ENCODE results near the gene MAGED4B.
"Not testable (repeated sequence)": the region's sequence is repeated elsewhere in the genome, so short reads cannot be mapped to it uniquely, and the experiment has no call there.

Gene MAGED4B, protein sequence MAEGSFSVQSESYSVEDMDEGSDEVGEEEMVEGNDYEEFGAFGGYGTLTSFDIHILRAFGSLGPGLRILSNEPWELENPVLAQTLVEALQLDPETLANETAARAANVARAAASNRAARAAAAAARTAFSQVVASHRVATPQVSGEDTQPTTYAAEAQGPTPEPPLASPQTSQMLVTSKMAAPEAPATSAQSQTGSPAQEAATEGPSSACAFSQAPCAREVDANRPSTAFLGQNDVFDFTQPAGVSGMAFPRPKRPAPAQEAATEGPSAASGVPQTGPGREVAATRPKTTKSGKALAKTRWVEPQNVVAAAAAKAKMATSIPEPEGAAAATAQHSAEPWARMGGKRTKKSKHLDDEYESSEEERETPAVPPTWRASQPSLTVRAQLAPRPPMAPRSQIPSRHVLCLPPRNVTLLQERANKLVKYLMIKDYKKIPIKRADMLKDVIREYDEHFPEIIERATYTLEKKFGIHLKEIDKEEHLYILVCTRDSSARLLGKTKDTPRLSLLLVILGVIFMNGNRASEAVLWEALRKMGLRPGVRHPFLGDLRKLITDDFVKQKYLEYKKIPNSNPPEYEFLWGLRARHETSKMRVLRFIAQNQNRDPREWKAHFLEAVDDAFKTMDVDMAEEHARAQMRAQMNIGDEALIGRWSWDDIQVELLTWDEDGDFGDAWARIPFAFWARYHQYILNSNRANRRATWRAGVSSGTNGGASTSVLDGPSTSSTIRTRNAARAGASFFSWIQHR

DNA sequence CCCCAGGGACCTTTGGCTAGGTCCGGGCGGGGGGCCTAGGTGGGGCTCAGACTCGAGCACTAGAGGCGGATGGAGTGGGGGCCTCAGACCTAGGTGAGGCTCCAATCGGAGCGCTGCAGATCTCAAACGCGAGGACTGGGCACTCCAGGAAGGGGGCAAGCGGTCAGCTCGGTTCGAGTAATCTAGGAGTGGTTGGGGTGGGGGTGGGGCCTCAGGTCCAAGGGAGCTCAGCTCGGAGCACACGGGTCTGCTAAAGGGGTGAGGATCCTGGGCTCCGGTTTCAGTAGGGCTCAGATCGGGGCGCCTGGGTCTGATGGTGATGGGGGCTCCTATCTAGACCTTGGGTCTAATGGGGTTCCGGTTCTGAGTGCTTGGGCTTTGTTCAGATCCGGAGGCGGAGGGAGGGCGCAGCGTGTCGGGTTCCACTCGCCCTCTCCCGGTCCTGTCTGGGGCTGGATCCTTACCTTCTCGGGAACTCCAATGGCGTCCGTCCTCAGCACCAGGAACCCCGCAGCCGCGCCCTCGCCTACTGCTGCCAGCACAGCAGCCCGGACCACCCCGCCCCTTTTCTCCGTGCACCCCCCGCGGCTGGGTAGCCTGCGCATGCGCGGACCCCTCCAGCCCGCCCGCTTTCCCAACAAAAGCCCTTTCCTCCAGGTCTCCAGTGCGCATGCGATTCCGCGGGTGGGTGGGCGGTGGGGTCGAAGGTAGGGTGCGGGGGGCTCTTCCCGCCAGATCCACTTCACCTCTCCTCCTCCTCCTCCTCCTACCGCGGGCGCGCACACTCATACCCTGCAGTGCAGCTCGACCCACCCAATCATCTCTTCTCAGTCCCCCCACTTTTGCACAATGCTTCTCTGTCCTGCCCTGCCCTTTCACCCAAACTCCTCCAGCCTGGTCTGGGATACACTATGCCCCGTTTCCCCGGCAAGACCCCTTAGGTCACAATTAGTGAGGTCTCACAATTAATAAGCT, at the start of gene MAGED4B:
TSS of gene MAGED4B (minus strand) at position 518 of the 975 bp plus-strand sequence. CDS start 1,011 bp downstream, outside the sequence.
- not testable (repeated sequence) for DNase-seq (ENCODE audit: low read depth); H3K4me3 ChIP-seq (ENCODE audit: low read length)

DNA sequence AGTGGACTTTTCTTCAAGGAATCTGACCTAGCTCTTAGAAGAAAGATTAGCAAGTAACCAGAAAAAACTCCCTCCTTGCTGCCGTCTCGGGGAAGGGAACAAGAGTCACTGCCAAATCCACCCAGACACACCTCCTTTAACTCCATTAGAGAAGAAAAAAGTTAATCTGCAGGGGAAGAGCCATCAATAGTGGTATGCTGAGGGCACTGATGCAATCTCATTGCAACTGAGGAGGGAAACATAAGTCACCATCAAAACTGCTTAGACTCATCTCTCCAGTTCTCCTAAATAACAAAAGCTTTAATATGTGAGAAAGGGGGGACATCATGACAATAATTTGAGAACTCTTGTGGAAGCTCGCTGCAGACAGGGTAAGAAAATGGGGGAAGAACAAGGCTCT, 49.3 kb upstream of the MAGED4B start:
- TF ChIP-seq, protein P1, sequence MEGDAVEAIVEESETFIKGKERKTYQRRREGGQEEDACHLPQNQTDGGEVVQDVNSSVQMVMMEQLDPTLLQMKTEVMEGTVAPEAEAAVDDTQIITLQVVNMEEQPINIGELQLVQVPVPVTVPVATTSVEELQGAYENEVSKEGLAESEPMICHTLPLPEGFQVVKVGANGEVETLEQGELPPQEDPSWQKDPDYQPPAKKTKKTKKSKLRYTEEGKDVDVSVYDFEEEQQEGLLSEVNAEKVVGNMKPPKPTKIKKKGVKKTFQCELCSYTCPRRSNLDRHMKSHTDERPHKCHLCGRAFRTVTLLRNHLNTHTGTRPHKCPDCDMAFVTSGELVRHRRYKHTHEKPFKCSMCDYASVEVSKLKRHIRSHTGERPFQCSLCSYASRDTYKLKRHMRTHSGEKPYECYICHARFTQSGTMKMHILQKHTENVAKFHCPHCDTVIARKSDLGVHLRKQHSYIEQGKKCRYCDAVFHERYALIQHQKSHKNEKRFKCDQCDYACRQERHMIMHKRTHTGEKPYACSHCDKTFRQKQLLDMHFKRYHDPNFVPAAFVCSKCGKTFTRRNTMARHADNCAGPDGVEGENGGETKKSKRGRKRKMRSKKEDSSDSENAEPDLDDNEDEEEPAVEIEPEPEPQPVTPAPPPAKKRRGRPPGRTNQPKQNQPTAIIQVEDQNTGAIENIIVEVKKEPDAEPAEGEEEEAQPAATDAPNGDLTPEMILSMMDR (IDR thresholded peaks at IDR 0.05; ENCODE audit: insufficient read depth, low read depth, low read length, missing control alignments) = no peak
- DNase-seq (ENCODE audit: low read depth) = no peak
- H3K4me3 ChIP-seq (ENCODE audit: low read length) = no peak overlapping the region

DNA sequence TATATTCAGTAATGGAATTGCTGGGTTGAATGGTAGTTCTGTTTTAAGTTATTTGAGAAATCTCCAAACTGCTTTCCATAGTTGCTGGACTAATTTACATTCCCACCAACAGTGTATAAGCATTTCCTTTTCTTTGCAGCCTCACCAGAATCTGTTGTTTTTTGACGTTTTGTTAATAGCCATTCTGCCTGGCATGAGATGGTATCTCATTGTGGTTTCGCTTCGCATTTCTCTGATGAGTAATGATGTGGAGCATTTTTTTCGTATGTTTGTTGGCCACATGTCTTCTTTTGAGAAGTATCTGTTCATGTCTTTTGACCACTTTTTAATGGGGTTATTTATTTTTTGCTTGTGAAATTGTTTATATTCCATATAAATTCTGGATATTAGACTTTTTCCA, 13.6 kb upstream of the MAGED4B start:
- TF ChIP-seq, protein P1 (IDR thresholded peaks at IDR 0.05; ENCODE audit: insufficient read depth, low read depth, low read length, missing control alignments) = no peak
- DNase-seq (ENCODE audit: low read depth) = no peak
- H3K4me3 ChIP-seq (ENCODE audit: low read length) = no peak overlapping the region

DNA sequence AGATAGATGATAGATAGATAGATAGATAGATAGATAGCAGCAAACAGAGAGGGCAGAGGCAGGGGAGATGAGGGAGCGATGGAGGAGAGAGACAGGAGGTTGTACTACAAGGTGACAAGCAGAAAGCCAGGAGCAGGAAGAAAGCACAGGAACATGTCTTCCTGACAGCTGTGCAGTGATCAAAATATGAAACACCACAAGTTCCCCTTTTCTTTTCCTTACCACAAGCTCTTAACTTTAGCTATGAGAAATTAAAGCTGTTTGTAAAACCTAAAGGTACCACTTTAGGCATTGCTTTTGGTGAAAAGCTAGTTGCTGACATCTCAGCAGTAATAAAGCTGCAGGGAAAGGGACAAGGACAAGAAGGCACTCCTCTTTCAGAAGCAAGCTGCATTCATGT, 9.1 kb upstream of the MAGED4B start:
- no peak for DNase-seq (ENCODE audit: low read depth)
- TF ChIP-seq, protein P1 (IDR thresholded peaks at IDR 0.05; ENCODE audit: insufficient read depth, low read depth, low read length, missing control alignments) = no peak
- no peak overlapping the region for H3K4me3 ChIP-seq (ENCODE audit: low read length)

DNA sequence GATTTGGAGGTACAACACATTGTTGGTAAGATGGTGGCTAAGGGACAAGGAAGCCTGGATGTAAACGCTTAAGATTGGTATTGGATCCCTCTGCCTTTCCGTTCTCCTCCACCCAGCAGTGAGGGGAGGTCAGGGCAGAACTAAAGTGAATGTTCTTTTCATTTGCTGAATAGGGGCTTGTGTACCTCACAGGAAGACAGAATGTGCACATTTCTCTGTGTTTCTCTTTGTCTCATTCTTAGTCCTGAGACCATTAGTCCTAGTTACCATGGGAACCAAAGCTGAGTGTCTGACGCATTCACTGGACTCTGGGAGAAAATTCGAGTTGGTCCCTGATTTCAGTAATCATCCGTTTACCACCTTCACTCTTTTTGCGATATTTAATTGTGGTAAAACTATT, 26.7 kb downstream of the MAGED4B start:
- DNase-seq (ENCODE audit: low read depth); H3K4me3 ChIP-seq (ENCODE audit: low read length): not testable (repeated sequence)

DNA sequence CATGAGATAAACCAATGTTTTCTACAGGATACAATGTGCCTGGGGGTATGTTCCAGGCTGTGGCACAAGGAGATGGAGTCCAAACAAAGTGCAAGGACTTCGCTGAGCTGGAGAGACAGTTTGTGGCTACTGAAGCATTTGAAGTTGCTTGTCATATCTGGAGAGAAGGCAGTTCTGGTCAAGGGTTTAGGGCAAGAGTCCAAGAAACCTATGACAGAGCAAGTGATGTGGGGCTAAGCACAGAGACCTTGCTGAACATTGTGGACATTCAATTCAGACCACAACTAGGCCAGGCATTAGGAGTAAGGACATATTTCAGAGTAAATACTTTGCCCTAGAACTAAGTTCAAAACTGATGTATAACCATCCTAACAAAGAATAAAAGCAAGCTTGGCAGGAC, 34.8 kb downstream of the MAGED4B start:
- TF ChIP-seq, protein P1 (IDR thresholded peaks at IDR 0.05; ENCODE audit: insufficient read depth, low read depth, low read length, missing control alignments) = no peak
- DNase-seq (ENCODE audit: low read depth) = no peak
- no peak overlapping the region for H3K4me3 ChIP-seq (ENCODE audit: low read length)

DNA sequence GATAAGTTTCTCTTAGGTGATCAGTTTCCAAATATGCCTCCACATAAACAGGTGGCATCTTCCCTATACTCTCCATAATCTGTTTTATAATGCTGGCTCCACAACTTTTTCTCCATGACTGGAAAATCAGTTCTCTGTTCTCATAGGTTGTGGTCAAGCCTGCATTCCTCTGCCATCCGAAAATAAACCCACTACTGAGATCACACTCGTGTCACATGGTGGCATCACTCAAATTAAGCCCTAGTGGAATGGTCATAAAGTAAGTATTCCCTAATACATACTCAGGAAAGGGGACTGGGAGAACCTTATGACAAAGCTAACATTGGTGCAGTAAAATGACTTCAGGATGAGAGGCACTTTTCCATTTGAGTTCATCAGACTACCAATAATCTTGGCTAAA, 37.6 kb downstream of the MAGED4B start:
- TF ChIP-seq, protein P1 (IDR thresholded peaks at IDR 0.05; ENCODE audit: insufficient read depth, low read depth, low read length, missing control alignments) = no peak
- no peak overlapping the region for H3K4me3 ChIP-seq (ENCODE audit: low read length)
- no peak for DNase-seq (ENCODE audit: low read depth)
